ENCODE measurements around the gene KCNAB3.
A peak's percentile ranks its signal among the peaks of the same experiment; 100 is the strongest.

KCNAB3 gene

GRCh38 chr17:7940034-7940433 lies 10.4 kb upstream of the KCNAB3 start:
- no peak for FAIRE-seq

- no peak for FAIRE-seq
Measured at GRCh38 chr17:7935859-7936258, 6.2 kb upstream of the KCNAB3 start.

- no peak for FAIRE-seq
Measured at GRCh38 chr17:7932949-7933348, 3.3 kb upstream of the KCNAB3 start.

- no peak for FAIRE-seq
Measured at GRCh38 chr17:7932483-7932891, 2.8 kb upstream of the KCNAB3 start.

- FAIRE-seq, result no peak
Measured at GRCh38 chr17:7931709-7932482, 2.2 kb upstream of the KCNAB3 start, which contains the start of the genes CNTROB and TRAPPC1. Gene CNTROB, plus strand, starts transcription at chr17:7932206. Its CDS starts 874 bp downstream, at chr17:7933080. Gene TRAPPC1, minus strand, starts transcription at chr17:7931946. Its CDS starts 117 bp downstream, at chr17:7931829.

GRCh38 chr17:7930841-7931631 lies 1.4 kb upstream of the KCNAB3 start:
- no peak for FAIRE-seq

GRCh38 chr17:7927596-7927995 lies 2.1 kb downstream of the KCNAB3 start:
- no peak for FAIRE-seq

GRCh38 chr17:7922845-7923628 lies 6.6 kb downstream of the KCNAB3 start:
- FAIRE-seq, result no peak

GRCh38 chr17:7922269-7922844 lies 7.3 kb downstream of the KCNAB3 start:
- no peak for FAIRE-seq

- FAIRE-seq, result no peak
Measured at GRCh38 chr17:7916808-7917207, 12.8 kb downstream of the KCNAB3 start.

- FAIRE-seq, result no peak
Measured at GRCh38 chr17:7916385-7916682, 13.3 kb downstream of the KCNAB3 start.

GRCh38 chr17:7915611-7916384 lies 13.9 kb downstream of the KCNAB3 start, which contains the start of gene RNF227:
Gene RNF227, minus strand, starts transcription at chr17:7916289. Its CDS starts 94 bp downstream, at chr17:7916195.
- FAIRE-seq, result no peak

GRCh38 chr17:7915179-7915610 lies 14.5 kb downstream of the KCNAB3 start:
- FAIRE-seq, result no peak

- FAIRE-seq, result peak; percentile 79
Measured at GRCh38 chr17:7912927-7913524, 16.6 kb downstream of the KCNAB3 start.

- FAIRE-seq, result no peak
Measured at GRCh38 chr17:7911116-7911515, 18.5 kb downstream of the KCNAB3 start.

- no peak for FAIRE-seq
Measured at GRCh38 chr17:7910711-7911110, 18.9 kb downstream of the KCNAB3 start.

GRCh38 chr17:7910281-7910680 lies 19.4 kb downstream of the KCNAB3 start:
- FAIRE-seq, result no peak

GRCh38 chr17:7909089-7909488 lies 20.6 kb downstream of the KCNAB3 start:
- FAIRE-seq, result no peak

- no peak for FAIRE-seq
Measured at GRCh38 chr17:7903154-7904103, 26.2 kb downstream of the KCNAB3 start.

- FAIRE-seq, result peak; percentile 83
Measured at GRCh38 chr17:7897773-7898172, 31.9 kb downstream of the KCNAB3 start.
